Uterus (tissue), 2 donors: ENCODE measurements around the gene ZNF814.

Experiments
- POLR2A ChIP-seq, 2 donors: fragments of 450-650 bp; IDR thresholded peaks; one replicate each; pipeline ENCODE4 v1.6.1; 2016; ENCODE audit warnings: antibody characterized with exemption in 2 of 2, mild to moderate bottlenecking in 1 of 2, moderate library complexity in 1 of 2
- TF ChIP-seq, protein P1 (sequence below), 4 experiments: fragments of 200-600 bp in 2 of 4; fragments of 450-650 bp in 2 of 4; sonication (generic) in 2 of 4; IDR thresholded peaks; one replicate each; pipeline ENCODE4 v1.5.1; 2016 to 2019; ENCODE audit warnings: antibody characterized with exemption in 4 of 4, mild to moderate bottlenecking in 2 of 4, moderate library complexity in 1 of 4

DNA sequence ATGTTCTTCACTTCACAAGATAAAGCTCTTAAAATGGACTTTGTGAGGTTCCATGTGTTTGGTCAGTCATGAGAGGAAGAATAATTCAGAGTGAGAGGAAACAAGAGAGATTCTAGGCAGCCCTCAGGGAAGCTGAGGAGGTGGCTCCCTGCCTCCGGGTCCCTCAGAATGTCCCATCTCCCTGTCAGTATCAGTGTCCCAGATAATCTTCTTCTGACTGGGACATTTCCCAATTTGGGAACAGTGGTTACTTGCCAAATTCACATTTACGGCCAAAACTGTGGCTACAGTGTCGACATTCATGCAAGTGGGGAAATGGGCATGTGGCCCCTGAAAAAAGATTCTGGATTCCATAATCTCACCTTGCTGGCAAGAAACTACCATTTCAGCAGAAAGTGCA, 18.6 kb upstream of the ZNF814 start:
- TF ChIP-seq, protein P1, sequence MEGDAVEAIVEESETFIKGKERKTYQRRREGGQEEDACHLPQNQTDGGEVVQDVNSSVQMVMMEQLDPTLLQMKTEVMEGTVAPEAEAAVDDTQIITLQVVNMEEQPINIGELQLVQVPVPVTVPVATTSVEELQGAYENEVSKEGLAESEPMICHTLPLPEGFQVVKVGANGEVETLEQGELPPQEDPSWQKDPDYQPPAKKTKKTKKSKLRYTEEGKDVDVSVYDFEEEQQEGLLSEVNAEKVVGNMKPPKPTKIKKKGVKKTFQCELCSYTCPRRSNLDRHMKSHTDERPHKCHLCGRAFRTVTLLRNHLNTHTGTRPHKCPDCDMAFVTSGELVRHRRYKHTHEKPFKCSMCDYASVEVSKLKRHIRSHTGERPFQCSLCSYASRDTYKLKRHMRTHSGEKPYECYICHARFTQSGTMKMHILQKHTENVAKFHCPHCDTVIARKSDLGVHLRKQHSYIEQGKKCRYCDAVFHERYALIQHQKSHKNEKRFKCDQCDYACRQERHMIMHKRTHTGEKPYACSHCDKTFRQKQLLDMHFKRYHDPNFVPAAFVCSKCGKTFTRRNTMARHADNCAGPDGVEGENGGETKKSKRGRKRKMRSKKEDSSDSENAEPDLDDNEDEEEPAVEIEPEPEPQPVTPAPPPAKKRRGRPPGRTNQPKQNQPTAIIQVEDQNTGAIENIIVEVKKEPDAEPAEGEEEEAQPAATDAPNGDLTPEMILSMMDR (IDR thresholded peaks at IDR 0.05), result no peak
- no peak for TF ChIP-seq POLR2A (IDR thresholded peaks at IDR 0.05)
